IMR-90 (cell line): ENCODE results near the gene FNDC11.

Experiments
- CEBPB ChIP-seq: IDR thresholded peaks from 2 replicates; pipeline ENCODE4 v1.6.1; 2012; ENCODE audit warnings: low read depth, low read length, improper control_type of control experiment
- CHD1 ChIP-seq: IDR thresholded peaks from 2 replicates; pipeline ENCODE4 v1.6.1; 2012; ENCODE audit warnings: low read depth, low read length, improper control_type of control experiment
- CTCF ChIP-seq: conservative IDR thresholded peaks from 2 replicates; pipeline ENCODE4 v1.5.1; 2012; ENCODE audit warnings: mild to moderate bottlenecking, low read depth, low read length, improper control_type of control experiment
- NFE2L2 ChIP-seq: fragments of 150-350 bp; IDR thresholded peaks from 2 replicates; pipeline ENCODE4 v1.6.1; 2016; ENCODE audit warnings: low read depth, mild to moderate bottlenecking, low read length
- POLR2A ChIP-seq: IDR thresholded peaks from 2 replicates; pipeline ENCODE4 v1.6.1; 2012; ENCODE audit warnings: mild to moderate bottlenecking, low read depth, low read length
- USF2 ChIP-seq: fragments of 150-350 bp; IDR thresholded peaks from 2 replicates; pipeline ENCODE4 v1.6.1; 2017; ENCODE audit warnings: mild to moderate bottlenecking, antibody characterized with exemption, low read length, low read depth

- TF ChIP-seq CTCF: no peak
- no peak for TF ChIP-seq CHD1
- no peak for TF ChIP-seq POLR2A
- no peak for TF ChIP-seq CEBPB
- no peak for TF ChIP-seq USF2
- no peak for TF ChIP-seq NFE2L2
Measured at GRCh38 chr20:63527184-63527583, 26.8 kb upstream of the FNDC11 start.
